Nucleus accumbens (tissue), 56 donors: ENCODE results near the gene CMSS1.

Source experiments
- DNase-seq, 56 donors: peaks; one replicate each; lab custom pipeline; 2025; lab: John Stamatoyannopoulos, UW

Gene CMSS1

GRCh38 chr3:99850608-99851007 is 32.9 kb downstream of the CMSS1 start:
- no peak for DNase-seq

GRCh38 chr3:99851955-99852354 is 34.3 kb downstream of the CMSS1 start:
- DNase-seq: no peak

GRCh38 chr3:99852851-99853250 is 35.2 kb downstream of the CMSS1 start:
- DNase-seq: no peak

- DNase-seq: no peak
These were observed 37.2 kb downstream of the CMSS1 start for GRCh38 chr3:99854756-99855298.

- DNase-seq: no peak
These were observed 38.2 kb downstream of the CMSS1 start for GRCh38 chr3:99855900-99856299.

GRCh38 chr3:99856437-99857220 is 39.0 kb downstream of the CMSS1 start:
- no peak for DNase-seq

GRCh38 chr3:99857278-99857677 is 39.6 kb downstream of the CMSS1 start:
- DNase-seq: no peak

GRCh38 chr3:99858469-99858868 is 40.8 kb downstream of the CMSS1 start:
- no peak for DNase-seq

- no peak for DNase-seq
These were observed 42.2 kb downstream of the CMSS1 start for GRCh38 chr3:99859825-99860224.

- no peak for DNase-seq
These were observed 43.6 kb downstream of the CMSS1 start for GRCh38 chr3:99861216-99861615.

- DNase-seq: no peak
These were observed 44.5 kb downstream of the CMSS1 start for GRCh38 chr3:99862208-99862607.

- no peak for DNase-seq
These were observed 45.3 kb downstream of the CMSS1 start for GRCh38 chr3:99863002-99863401.

GRCh38 chr3:99863588-99863987 is 45.9 kb downstream of the CMSS1 start:
- DNase-seq: no peak

- DNase-seq: no peak
These were observed 46.6 kb downstream of the CMSS1 start for GRCh38 chr3:99864289-99864688.

GRCh38 chr3:99865321-99865720 is 47.7 kb downstream of the CMSS1 start:
- no peak for DNase-seq

GRCh38 chr3:99866261-99866761 is 48.6 kb downstream of the CMSS1 start:
- no peak for DNase-seq

GRCh38 chr3:99867594-99868310 is 50.1 kb downstream of the CMSS1 start:
- DNase-seq: no peak

GRCh38 chr3:99868311-99868646 is 50.6 kb downstream of the CMSS1 start:
- no peak for DNase-seq

GRCh38 chr3:99869621-99870020 is 52.0 kb downstream of the CMSS1 start:
- no peak for DNase-seq

GRCh38 chr3:99870712-99871111 is 53.0 kb downstream of the CMSS1 start:
- no peak for DNase-seq

GRCh38 chr3:99871231-99872045 is 53.8 kb downstream of the CMSS1 start:
- no peak for DNase-seq
